ENCODE results near the gene FRMD8.

DNA sequence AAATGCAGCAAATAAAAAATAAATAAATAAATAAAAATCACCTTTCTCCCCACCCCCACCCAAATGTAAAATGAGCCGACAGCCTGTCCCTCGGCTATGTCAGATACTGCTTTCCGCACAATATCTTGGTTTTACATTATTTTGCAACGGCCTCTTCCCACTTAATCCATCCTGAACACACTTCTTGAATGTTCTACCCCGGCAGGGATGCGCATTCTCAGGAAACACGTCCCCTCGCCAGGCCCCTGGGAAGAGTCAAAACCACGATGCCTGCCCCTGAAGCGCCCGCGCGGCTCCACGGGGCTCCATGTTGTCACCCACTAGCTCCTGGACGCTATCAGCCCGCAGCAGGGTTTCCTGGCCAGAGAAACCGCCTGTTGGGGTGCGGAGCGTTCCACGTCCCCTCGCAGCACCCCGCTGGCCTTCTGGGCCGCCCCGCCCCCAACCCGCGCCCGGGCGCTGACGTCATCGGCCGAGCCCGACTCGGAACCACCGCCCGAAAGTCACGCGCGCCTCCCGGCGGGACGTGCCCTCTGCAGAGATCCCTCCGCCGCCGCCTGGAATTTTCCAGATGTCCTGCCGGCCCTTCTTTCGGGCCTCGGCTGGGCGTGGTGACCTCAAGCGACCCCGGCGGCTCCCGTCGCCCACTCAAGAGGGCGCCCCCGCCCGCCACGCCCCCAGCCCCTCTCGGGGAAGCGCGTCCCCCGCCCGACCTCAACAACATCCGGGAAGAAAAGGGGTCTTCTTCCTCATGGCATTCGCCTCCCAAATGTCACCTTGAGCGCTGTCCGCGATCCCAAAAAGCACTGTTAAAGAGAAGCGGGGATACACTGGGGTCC lies 35.6 kb downstream of the FRMD8 start:
- TF ChIP-seq POLR2A (IDR thresholded peaks at IDR 0.05; ENCODE audit: low read depth, low read length) (no peak), TAF1 (IDR thresholded peaks at IDR 0.05; ENCODE audit: borderline replicate concordance, low read depth, low read length) (peak; percentile 60; the same call in 1 of the 2 replicates)
